HG02870 (cell line): ENCODE data around the gene N4BP3.

Source experiments
- ATAC-seq: cut with Tn5 transposase; IDR thresholded peaks from one replicate; pipeline ENCODE4 v1.9.1; 2021; ENCODE audit warnings: mild to moderate bottlenecking, moderate library complexity; ENCODE audit not compliant: unreplicated experiment

Gene N4BP3

DNA sequence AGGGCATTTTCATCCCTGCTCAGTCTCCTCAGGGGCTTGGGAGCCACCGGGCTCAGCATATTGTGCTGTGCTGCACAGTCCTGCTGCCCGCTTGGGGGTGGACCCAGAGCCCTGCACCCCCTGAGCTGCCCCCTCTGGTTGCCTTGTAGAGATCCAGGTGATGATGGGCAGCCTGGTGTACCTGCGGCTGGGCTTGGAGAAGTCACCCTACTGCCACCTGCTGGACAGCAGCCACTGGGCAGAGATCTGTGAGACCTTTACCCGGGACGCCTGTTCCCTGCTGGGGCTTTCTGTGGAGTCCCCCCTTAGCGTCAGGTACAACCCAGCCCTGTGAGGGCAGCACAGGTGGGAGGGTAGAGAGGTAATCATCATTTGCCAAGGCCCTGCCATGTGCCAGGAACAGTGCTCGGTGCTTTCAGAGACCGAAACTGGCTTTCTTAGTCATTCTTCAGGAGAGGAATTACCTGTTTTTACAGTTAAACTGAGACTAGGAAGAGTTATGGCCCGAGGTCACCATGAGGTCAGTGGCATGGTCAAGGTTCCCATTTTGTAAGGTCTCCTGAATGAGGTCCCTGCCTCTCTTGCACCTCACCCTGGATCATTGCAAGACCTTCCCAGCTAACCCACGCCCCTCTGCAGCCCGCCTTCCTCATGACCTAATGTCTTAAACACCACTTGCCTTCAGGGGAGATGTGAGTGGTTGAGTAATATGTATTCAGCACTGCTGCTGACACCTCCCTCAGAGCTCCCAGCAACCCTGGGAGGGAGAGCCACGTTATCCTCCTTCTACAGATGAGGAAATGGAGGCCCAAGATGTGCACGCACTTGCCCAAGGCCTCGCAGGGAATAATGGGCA lies 32.9 kb downstream of the N4BP3 start:
- no peak for ATAC-seq

DNA sequence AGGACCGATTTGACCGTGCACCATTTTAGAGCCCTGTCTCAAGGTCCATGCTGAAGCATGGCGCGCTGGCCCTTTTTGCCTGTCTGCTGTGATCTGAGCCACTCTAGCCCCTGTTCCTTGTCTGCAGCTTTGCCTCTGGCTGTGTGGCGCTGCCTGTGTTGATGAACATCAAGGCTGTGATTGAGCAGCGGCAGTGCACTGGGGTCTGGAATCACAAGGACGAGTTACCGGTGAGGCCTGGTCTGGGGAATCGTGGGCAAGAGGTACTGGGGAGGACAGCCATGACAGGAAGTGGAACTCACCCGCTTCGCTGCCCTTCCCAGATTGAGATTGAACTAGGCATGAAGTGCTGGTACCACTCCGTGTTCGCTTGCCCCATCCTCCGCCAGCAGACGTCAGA lies 34.1 kb downstream of the N4BP3 start:
- ATAC-seq: no peak

DNA sequence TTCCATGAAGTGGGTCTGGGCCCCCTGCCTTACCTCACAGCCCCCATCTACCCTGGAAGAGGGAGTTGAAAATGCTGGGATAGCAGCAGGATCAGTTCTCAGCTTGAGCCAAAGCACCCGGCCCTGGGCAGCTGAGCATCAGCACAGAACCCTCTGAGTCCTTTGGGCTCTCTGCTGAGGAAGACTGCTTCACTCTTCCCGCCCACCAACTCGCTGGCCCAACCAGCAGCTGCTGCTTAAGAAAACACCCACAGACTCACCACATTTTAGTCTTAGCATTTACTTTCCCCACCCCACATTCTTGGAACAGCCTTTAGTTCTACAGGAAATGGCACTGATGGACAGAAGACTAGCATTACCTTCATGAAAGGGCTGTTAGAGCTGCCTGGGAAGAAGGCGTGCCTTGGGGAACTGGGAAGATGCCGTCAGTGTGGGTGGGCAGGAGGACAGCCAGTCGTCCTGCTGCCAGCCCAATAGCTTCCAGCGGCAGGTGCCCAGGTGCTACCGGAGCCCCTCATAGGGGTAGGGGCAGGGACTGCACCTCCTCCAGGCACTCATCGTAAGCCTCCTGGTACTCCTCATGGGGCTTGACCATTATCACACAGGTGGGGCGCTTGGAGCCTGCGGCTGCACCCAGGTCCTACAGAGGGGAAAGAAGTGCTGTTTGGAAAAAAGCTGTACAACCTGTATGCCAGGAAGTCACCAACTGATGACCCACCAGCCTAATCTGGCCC lies 36.0 kb downstream of the N4BP3 start:
- no peak for ATAC-seq

DNA sequence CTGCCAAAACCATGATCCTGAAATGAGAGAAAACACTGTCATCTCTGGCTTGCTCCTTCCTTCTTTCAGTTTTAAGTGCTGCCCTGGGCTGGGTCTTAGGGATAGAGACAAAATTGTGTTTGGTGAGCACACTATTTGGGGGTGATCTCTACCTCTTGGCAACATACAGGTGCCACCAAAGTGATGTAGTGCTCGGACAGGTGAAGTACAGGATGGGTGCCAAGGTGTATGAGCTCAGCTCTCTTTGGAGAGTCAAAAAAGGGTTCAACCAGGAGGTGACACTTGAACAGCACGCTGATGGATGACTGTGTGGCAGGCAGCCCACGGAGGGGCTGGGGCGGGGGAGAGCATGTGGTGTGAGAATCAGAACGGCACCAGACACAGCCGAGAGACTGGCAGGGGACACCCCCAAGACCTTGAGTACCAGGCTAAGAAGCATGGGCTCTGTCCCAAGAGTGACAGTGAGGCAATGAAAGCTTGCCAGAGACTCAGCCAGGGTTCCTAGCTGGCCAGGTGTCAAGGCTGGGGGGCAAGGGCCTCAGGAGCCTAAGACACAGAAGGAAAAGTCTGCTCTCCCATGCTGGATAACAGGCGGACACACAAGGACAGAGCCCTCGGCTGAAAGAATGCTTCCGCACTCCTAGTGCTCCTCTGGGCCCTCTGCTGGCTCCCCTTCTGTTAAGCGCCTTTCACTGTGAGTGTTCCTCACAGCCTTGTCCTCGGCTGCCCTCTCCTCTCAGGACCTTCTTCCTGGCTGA lies 37.8 kb downstream of the N4BP3 start:
- ATAC-seq: no peak

DNA sequence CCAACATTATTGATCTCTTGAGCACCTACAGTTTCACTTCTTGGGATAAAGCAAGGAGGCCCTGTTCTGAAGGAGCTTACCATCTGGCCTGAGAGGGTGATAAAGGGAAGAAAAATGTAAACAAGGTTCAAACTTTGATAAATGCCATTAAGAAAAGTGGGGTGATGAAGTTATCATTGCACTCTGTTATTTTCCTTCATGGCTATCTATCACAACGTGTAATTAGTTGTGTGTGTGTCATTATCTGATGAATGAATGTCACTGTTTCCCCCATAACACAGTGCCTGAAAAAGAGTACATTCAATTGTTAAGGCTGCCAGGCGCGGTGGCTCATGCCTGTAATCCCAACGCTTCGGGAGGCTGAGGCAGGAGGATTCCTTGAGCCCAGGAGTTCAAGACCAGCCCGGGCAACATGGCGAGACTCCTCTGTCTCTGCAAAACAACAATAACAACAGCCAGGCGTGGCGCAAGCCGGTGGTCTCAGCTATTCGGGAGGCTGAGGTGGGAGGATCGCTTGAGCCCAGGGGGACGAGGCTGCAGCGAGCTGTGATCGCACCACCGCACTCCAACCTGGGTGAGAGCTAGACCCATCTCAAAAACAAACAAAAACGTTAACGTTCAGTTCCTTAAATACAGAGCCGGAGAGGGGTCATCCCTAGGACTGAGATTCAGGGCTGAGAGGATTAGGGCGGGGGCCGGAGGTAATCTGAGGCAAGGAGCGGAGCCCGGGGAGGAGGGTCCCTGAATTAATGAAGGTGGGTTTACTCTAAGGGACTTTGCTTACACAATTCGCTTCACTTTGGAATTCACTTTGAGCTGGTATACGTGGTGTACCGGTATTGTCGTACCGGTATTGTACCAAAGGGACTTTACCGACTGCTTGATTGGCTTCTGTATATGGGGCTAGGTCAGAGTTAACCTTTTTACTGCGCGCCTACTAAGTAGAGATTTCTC lies 39.4 kb downstream of the N4BP3 start:
- no peak for ATAC-seq

DNA sequence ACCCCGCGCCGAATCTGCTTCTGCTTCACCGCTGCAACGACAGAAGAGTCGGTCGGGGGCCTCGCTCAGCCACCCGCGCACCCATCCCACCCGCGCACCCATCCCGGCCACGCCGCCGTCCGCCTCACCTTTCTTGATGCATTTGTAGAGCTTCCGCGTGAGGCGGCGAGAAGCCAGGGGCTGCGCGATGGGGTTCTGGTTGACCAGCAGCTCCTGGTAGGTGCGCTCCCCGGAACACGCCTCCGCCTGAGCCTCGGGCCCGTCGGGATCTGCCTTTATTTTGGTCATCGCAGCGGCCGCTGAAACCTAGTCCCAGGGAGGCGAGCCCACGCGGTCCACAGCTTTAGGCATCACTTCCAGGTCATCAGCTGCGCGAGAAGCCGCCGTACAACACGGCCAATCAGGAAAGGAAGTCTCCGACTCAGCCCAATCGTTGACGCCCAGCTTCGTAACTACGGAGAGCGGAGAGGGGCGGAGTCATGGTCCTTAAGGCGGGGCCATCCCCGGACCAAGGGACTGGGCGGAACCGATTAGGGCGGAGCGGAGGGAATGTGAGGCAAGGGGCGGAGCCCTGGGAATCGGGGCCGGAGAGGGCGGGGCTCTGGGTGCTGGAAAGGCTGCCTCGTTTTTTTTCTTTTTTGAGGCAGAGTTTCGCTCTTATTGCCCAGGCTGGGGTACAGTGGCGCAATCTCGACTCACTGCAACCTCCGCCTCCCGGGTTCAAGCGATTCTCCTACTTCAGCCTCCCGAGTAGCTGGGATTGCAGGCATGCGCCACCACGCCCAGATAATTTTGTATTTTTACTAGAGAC lies 40.4 kb downstream of the N4BP3 start, which contains the start of gene NHP2:
TSS of gene NHP2 (minus strand) at position 356 of the 811 bp plus-strand sequence. CDS start at position 288, 68 bp downstream.
- ATAC-seq: peak; percentile 93

DNA sequence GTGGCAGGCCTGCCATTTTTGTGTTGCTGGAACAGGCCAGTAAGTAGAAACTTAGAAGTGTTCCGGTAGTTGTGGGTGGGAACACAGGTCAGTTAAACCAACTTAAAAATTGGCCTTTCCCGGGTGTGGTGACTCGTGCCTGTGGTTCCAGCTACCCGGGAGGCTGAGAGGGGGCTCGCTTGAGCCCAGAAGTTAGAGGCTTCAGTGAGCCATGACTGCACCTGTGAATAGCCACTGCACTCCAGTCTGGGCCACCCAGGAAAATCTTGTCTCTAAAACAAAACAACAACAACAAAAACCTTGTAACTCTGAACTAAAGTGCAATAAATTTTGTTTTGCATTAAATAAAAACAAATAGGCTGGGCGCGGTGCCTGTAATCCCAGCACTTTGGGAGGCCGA lies 41.7 kb downstream of the N4BP3 start:
- ATAC-seq: no peak

DNA sequence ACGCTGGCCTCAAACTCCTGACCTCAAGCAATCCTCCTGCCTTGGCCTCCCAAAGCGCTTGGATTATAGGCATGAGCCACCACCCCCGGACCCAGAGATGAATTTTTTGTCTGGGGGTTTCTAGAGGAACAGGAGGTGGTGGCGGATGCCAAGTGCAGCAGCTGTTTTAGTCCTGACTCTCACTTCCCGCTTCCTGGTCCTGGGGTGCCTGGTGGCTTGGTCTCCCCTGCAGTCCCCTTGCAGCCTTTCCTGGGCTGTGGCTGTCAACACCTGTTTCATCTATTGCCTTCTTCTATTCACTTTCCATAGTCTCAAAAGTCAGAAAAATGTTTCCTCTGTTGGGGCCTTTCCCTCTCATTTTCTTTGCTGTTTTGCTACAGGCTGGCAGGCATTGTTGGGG lies 46.8 kb downstream of the N4BP3 start:
- ATAC-seq: no peak

DNA sequence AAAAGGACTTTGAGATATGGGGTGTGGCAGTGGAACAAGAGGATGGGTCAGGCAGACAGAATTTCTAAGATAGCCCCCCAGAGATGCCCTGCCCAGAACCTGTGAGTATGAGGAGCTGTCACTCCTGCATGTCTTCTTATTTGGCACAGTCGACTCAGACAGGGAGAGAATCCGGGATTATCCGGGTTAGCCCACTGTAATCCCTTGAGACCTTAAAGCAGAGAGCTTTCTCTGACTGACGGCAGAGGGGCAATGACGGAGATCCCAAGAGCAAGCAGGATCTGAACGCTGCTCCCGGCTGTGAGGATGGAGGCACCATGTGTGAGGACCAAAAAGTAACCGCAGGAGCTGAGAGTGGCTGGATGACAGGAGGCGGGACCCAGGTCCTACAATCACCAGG lies 49.1 kb downstream of the N4BP3 start:
- ATAC-seq: no peak

DNA sequence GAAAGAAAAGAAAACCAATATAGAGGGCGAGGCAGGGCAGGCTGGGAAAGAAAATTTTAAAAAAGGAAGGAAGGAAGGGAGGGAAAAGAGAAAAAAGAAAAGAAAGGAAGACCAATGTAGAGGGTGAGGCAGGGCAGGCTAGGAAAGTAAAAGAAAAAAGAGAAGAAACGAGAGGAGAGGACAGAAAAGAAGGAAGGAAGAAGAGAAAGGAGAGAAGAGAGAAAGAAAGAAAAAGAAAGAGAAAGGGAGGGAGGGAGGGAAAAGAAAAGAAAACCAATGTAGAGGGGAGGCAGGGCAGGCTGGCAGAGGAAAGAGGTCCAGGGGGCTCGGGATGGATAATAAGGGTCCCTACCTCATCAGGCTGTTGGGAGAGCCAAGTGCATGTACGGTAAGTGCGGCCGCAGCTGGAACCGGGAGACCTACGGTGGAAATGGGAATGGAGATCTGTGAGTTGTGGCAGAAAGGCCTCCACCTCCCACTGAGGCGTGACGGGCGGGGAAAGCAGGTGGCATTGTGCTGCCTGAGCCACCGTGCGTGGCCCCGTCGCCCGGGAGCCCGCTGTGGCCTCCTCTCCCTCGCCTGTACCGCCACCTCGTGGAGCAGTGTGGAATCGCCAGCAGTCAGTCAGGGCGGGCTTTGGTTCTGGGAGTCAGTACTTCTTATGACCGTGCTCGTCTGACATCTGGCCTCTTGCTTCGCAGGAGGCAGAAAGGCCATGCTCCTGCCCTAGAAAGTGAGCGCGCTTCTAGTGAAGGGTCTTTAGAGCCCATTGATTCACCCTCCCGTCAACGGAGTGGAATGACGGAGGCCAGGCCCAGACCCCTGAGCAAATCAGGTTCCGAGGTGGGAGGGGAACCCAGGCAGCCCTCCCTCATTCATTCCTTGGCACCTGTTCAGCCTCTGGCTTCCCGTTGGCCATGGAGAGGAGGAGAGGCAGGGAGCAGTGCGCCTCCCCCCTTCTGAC lies 50.7 kb downstream of the N4BP3 start:
- peak; percentile 76 for ATAC-seq

DNA sequence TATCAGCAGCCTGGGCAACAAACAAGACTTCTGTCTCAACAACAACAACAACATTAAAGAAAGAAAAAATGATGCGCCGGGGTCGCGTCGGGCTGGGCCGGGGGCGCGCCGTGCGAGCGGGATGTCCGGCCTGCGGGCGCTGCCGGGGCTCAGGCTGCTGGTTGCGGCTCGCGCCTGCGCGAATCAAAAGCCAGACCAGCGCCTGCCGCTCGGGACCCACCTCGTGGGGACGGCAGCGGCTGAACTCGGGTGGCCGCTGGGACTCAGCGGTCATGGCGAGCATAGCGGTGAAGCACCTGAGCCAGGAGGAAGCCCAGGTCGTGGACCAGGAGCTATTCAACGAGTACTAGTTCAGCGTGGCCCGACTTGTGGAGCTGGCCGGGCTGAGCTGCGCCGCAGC lies 52.2 kb downstream of the N4BP3 start:
- ATAC-seq: no peak

DNA sequence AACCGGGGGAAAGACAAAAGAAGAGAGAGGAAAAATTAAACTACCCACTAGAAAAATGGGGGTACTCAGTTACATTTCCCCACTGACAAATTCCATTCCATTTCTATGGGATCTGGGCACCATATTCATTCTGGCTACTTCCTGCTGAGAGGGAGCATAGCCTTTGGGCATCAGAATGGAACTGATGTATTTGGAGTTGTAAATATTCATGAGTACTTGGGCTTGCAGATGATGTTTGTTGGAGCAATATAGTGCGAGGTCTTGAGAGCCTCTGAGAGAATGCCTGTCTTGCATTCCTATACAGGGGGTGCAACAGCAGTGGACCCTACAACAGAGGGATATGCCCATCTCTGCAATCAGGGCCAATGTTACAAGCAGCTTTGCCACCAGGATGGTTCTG lies 57.1 kb downstream of the N4BP3 start:
- no peak for ATAC-seq

DNA sequence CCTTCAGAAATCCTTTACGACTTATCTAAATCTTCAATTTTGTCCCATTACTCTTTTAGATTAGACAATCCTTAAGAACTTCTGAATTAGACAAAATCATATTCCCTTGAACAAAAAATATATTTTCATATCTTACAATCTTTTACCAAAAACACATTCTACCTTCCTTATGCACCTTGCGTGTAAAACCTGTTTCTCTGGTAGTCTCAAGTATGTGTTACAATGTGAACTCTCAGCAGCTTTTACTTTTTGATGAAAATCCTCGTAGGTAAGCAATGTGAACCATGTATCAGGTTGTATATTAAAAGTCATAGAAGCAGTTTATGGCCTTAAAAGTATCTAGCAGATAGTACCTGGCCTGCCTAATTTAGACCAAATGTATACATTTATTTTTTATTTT lies 61.1 kb downstream of the N4BP3 start:
- no peak for ATAC-seq
